Endothelial cell of umbilical vein (primary cell): Measurements from ENCODE around the gene STAB2. TPM values are rescaled to one million over a fixed set of nuclear protein-coding genes. Genes with fewer than 3 reads are reported as not detected.

ENCODE experiments used
- BruUV-seq: library from RNA; stranded (reverse); fragments of 400-500 nt; replicated peaks from 2 replicates; lab custom pipeline; 2021; lab: Mats Ljungman, UMichigan
- CTCF ChIA-PET: fragments of 300-600, 350-600 bp; sonication (Branson Sonifier 250); formaldehyde crosslinking; loops from one replicate; lab custom pipeline; 2021; ENCODE audit warnings: antibody characterized with exemption, inconsistent platforms; lab: Charles Lee
- POLR2A ChIA-PET: fragments of 300-600, 350-600 bp; sonication (Branson Sonifier 250); formaldehyde crosslinking; loops from one replicate; lab custom pipeline; 2021; ENCODE audit warnings: antibody characterized with exemption, inconsistent platforms; lab: Charles Lee
- DNase-seq: peaks from one replicate; pipeline ENCODE4 v3.0.0-alpha.2; 2011; ENCODE audit warnings: low read depth, low spot score
- FAIRE-seq: peaks from 2 replicates; lab custom pipeline; 2011; peaks lifted over from hg19 to GRCh38; lab: Jason Lieb, UNC
- H2AFZ ChIP-seq: 2 replicates; pipeline ENCODE4 v1.6.0; 2012; ENCODE audit warnings: low read depth, low read length, control low read depth, inconsistent platforms
- H3K27ac ChIP-seq: 2 replicates; pipeline ENCODE4 v1.5.1; 2011; ENCODE audit warnings: low read depth, mild to moderate bottlenecking, control low read depth, low read length, moderate library complexity; ENCODE audit not compliant: insufficient read depth
- H3K27me3 ChIP-seq, 2 experiments: 2 replicates each; pipeline versions ENCODE4 v1.6.0 to v1.6.1; 2011; ENCODE audit warnings: low read length in 2 of 2, mixed read lengths in 1 of 2; ENCODE audit not compliant: control insufficient read depth in 2 of 2, insufficient read depth in 2 of 2
- H3K36me3 ChIP-seq, 2 experiments: 2 replicates in 1 of 2; 3 replicates in 1 of 2; pipeline ENCODE4 v1.5.1; 2011; ENCODE audit warnings: low read length in 2 of 2, mild to moderate bottlenecking in 1 of 2, moderate library complexity in 1 of 2; ENCODE audit not compliant: control insufficient read depth in 2 of 2, insufficient read depth in 2 of 2; ENCODE audit errors: extremely low read depth in 1 of 2
- H3K4me1 ChIP-seq: 3 replicates; pipeline ENCODE4 v1.5.1; 2011; ENCODE audit warnings: mild to moderate bottlenecking, low read length; ENCODE audit not compliant: control insufficient read depth, insufficient read depth; ENCODE audit errors: extremely low read depth
- H3K4me2 ChIP-seq: 2 replicates; pipeline ENCODE4 v1.6.1; 2011; ENCODE audit warnings: low read length, control low read depth, mixed read lengths; ENCODE audit not compliant: insufficient read depth
- H3K4me3 ChIP-seq, 3 experiments: fragments of 200-600 bp in 1 of 3; sonication (generic), shearing (Covaris generic) in 1 of 3; replicated peaks in 1 of 3; 2 replicates each; pipeline ENCODE4 v1.5.1; 2011 to 2016; ENCODE audit warnings: control low read depth in 3 of 3, low read length in 3 of 3, mild to moderate bottlenecking in 2 of 3, inconsistent platforms in 1 of 3, low read depth in 1 of 3, moderate library complexity in 1 of 3; ENCODE audit not compliant: insufficient read depth in 1 of 3
- H3K79me2 ChIP-seq: 2 replicates; pipeline ENCODE4 v1.6.0; 2012; ENCODE audit warnings: low read length, inconsistent platforms; ENCODE audit not compliant: control insufficient read depth, insufficient read depth
- H3K9ac ChIP-seq: replicated peaks from 2 replicates; pipeline ENCODE3; 2011; ENCODE audit warnings: low read length, control low read depth; ENCODE audit not compliant: insufficient read depth; ENCODE audit errors: extremely low read depth
- H3K9me1 ChIP-seq: replicated peaks from 3 replicates; pipeline ENCODE4 v1.6.0; 2011; ENCODE audit warnings: mild to moderate bottlenecking, low read length; ENCODE audit not compliant: control insufficient read depth, insufficient read depth; ENCODE audit errors: extremely low read depth
- H3K9me3 ChIP-seq: replicated peaks from 2 replicates; pipeline ENCODE4 v1.5.1; 2012; ENCODE audit warnings: low read length, inconsistent platforms; ENCODE audit not compliant: control insufficient read depth, insufficient read depth
- H4K20me1 ChIP-seq: replicated peaks from 2 replicates; pipeline ENCODE3; 2011; ENCODE audit warnings: mild to moderate bottlenecking, low read length; ENCODE audit not compliant: control insufficient read depth, insufficient read depth; ENCODE audit errors: extremely low read depth
- CTCF ChIP-seq, 2 donors: IDR thresholded peaks; 1 replicate in 1 of 2; 2 replicates in 1 of 2; pipeline ENCODE4 v1.5.1; 2011; ENCODE audit warnings: low read length in 2 of 2, mild to moderate bottlenecking in 2 of 2, moderate library complexity in 2 of 2, control low read depth in 1 of 2, inconsistent platforms in 1 of 2, low read depth in 1 of 2; ENCODE audit not compliant: insufficient read depth in 1 of 2; ENCODE audit errors: extremely low read depth in 1 of 2
- EZH2 ChIP-seq: IDR thresholded peaks from 2 replicates; pipeline ENCODE4 v1.6.1; 2012; ENCODE audit warnings: borderline replicate concordance, low read depth, mild to moderate bottlenecking, moderate library complexity, low read length, inconsistent platforms; ENCODE audit not compliant: severe bottlenecking
- FOS ChIP-seq: IDR thresholded peaks from 2 replicates; pipeline ENCODE4 v1.6.1; 2011; ENCODE audit warnings: mild to moderate bottlenecking, low read length, moderate library complexity, borderline replicate concordance; ENCODE audit not compliant: insufficient read depth
- GATA2 ChIP-seq: IDR thresholded peaks from 2 replicates; pipeline ENCODE4 v1.7.0; 2011; ENCODE audit warnings: low read depth, mild to moderate bottlenecking, moderate library complexity, mixed read lengths, low read length; ENCODE audit not compliant: insufficient read length, insufficient read depth
- JUN ChIP-seq: IDR thresholded peaks from 2 replicates; pipeline ENCODE4 v1.6.1; 2011; ENCODE audit warnings: borderline replicate concordance, low read depth; ENCODE audit not compliant: insufficient read length, insufficient read depth
- MAX ChIP-seq: IDR thresholded peaks from 2 replicates; pipeline ENCODE4 v1.6.1; 2011; ENCODE audit not compliant: insufficient read depth, insufficient read length
- MYC ChIP-seq: IDR thresholded peaks from one replicate; pipeline ENCODE4 v1.6.1; 2011; ENCODE audit warnings: mild to moderate bottlenecking, low read depth, low read length
- POLR2A ChIP-seq: IDR thresholded peaks from 2 replicates; pipeline ENCODE4 v1.6.1; 2012; ENCODE audit warnings: low read depth, mild to moderate bottlenecking, control low read depth, low read length
- POLR2AphosphoS5 ChIP-seq: IDR thresholded peaks from 2 replicates; pipeline ENCODE4 v1.6.1; 2012; ENCODE audit warnings: low read depth, mild to moderate bottlenecking, control low read depth, low read length, moderate library complexity; ENCODE audit not compliant: insufficient read depth
- dilution Hi-C: fragments of 300-500 bp; cut with MboI; formaldehyde crosslinking; loops from one replicate; pipeline ENCODE4 v1.15.0; 2019; ENCODE audit warnings: low sequenced_read_pairs; ENCODE audit not compliant: extremely low pct_ligation_motif_present
- intact Hi-C: fragments of 100-400 bp; cut with micrococcal nuclease; formaldehyde crosslinking; loops from one replicate; pipeline ENCODE4 v1.10.0; 2022
- polyA plus RNA-seq, 4 experiments: library from polyadenylated mRNA; depleted of rRNA in 3 of 4; stranded (reverse) in 3 of 4; unstranded in 1 of 4; fragments of >200 nt; gene quantifications; 2 replicates each; pipeline versions ENCODE4 v1.2.1 to v1.2.3, GENCODE V29; 2011 to 2012; ENCODE audit warnings: missing spikeins in 1 of 4
- total RNA-seq: library from RNA; stranded (reverse); gene quantifications from 2 replicates; pipeline ENCODE4 v1.2.3, GENCODE V29; 2021

Gene STAB2
- total and polyA plus RNA-seq, 2 donors (not counting 3 experiments of a cell fraction or from before 2014, with no cell fraction given): 0.01 TPM; not detected in 1

GRCh38 chr12:103571286-103571685, 15.8 kb upstream of the STAB2 start:
- ChIA-PET POLR2A (no interaction called here), CTCF (interaction anchor here (0.7 to 6.3 kb wide), 3 partner anchors 13 to 61 kb away, joined by 3 to 107 read pairs (median 3); no protein-coding TSS in a partner anchor)
- no peaks in the 10 kb centered on the region for H4K20me1 ChIP-seq
- dilution Hi-C loops: no loop called here
- H2AFZ ChIP-seq: peak overlapping the region; percentile 45
- BruUV-seq: no TSS peak
- H3K79me2 ChIP-seq: no peaks in the 10 kb centered on the region
- H3K4me2 ChIP-seq: no peak overlapping the region
- H3K4me1 ChIP-seq: no peaks in the 10 kb centered on the region
- no peak overlapping the region for H3K27ac ChIP-seq
- no peaks in the 10 kb centered on the region for H3K36me3 ChIP-seq
- TF ChIP-seq MYC (no peak), GATA2 (no peak), CTCF (IDR thresholded peaks at IDR 0.05; ENCODE audit: extremely low read depth in 1 of 2, insufficient read depth in 1 of 2, low read depth in 1 of 2, low read length in 2 of 2) (no peak), POLR2AphosphoS5 (no peak), POLR2A (no peak), EZH2 (no peak), MAX (no peak), JUN (no peak), FOS (no peak)
- DNase-seq (peak; percentile 13), FAIRE-seq (no peak)
- H3K9me3 ChIP-seq: no peaks in the 10 kb centered on the region
- no peak overlapping the region for H3K4me3 ChIP-seq
- peaks cover 7 to 13% of the 10 kb centered on the region in 2 experiments for H3K27me3 ChIP-seq
- intact Hi-C loops: no loop called here
- H3K9me1 ChIP-seq: no peaks in the 10 kb centered on the region
- H3K9ac ChIP-seq: no peak overlapping the region
